ENCODE measurements around the gene PSMD7. TPM values are rescaled to one million over a fixed set of nuclear protein-coding genes. Genes with fewer than 3 reads are reported as not detected.
"Not testable (repeated sequence)": the region's sequence is repeated elsewhere in the genome, so short reads cannot be mapped to it uniquely, and the experiment has no call there.

Gene PSMD7
- total RNA-seq, 1 donor from 2014 or later, result 90.8 TPM

DNA sequence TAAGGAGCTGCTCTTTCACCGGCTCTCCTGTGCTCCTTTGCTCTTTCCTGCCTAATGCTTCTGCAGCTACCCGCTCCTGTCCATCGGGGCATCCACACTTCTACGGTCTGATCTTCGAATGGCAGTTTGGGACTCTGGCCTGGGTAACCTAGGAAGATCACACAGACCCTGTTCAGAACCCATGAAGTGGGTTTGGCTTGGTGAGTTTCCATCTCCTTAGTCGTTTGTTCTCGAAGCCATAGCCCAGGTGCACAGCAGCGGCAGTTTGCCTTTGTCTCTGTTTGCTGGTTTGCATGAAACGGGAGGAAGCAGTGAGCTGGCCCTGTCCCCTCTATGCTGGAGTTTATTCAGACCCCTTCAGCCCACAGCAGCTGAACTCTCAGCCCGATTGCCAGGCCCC is 29.0 kb downstream of the PSMD7 start:
- Histone ChIP-seq H3K36me3 (ENCODE audit: insufficient read depth, low read length) (no peaks in the 10 kb centered on the region), H3K4me1 (ENCODE audit: insufficient read depth, low read length) (no peaks in the 10 kb centered on the region), H4K20me1 (ENCODE audit: insufficient read depth, low read length) (no peaks in the 10 kb centered on the region), H3K4me3 (ENCODE audit: insufficient read depth, low read depth, low read length) (no peak overlapping the region), H3K4me2 (ENCODE audit: low read length) (no peak overlapping the region), H3K9ac (ENCODE audit: low read length) (no peak overlapping the region), H3K27ac (ENCODE audit: low read depth, low read length) (no peak overlapping the region), H3K79me2 (ENCODE audit: insufficient read depth, low read length) (no peaks in the 10 kb centered on the region), H3K27me3 (ENCODE audit: insufficient read depth, low read length) (no peaks in the 10 kb centered on the region), H3K9me3 (ENCODE audit: insufficient read depth, low read depth, low read length) (no peaks in the 10 kb centered on the region), H2AFZ (ENCODE audit: low read depth, low read length) (no peak overlapping the region)
- Mint-ChIP-seq H3K4me1 (ENCODE audit: low read depth, unreplicated experiment) (no peaks in the 10 kb centered on the region), H3K9me3 (ENCODE audit: unreplicated experiment) (no peaks in the 10 kb centered on the region), H3K4me3 (ENCODE audit: unreplicated experiment) (no peak overlapping the region), H3K27ac (ENCODE audit: unreplicated experiment) (no peak overlapping the region), H3K27me3 (ENCODE audit: low read depth, unreplicated experiment) (no peaks in the 10 kb centered on the region), H3K36me3 (ENCODE audit: low read depth, unreplicated experiment) (peaks cover 15% of the 10 kb centered on the region)
- FAIRE-seq (no peak), DNase-seq (ENCODE audit: low read depth) (no peak)
- TF ChIP-seq CTCF (IDR thresholded peaks at IDR 0.05; ENCODE audit: insufficient read depth, low read depth, low read length), result no peak
- TF ChIP-seq EZH2 (IDR thresholded peaks at IDR 0.05; ENCODE audit: insufficient read depth, low read length), result no peak

DNA sequence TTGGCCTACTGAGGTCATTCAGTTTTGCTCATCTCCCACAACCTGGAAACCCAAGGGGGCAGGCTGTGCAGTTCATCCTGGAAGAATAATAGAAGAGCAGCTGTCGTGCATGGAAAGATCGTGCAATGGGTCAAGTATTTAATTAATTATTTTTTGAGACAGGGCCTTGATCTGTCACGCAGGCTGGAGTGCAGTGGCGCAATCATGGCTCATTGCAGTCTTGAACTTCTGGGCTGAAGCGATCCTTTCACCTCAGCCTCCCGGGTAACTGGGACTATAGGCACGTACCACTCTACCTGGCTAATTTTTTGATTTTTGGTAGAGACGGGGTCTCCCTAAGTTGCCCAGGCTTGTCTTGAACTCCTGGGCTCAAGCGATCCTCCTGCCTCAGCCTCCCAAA is 31.7 kb downstream of the PSMD7 start:
- not testable (repeated sequence) for H3K4me1 ChIP-seq (ENCODE audit: insufficient read depth, low read length); H2AFZ ChIP-seq (ENCODE audit: low read depth, low read length); H3K27ac Mint-ChIP-seq (ENCODE audit: unreplicated experiment); H3K4me3 Mint-ChIP-seq (ENCODE audit: unreplicated experiment); H3K9me3 ChIP-seq (ENCODE audit: insufficient read depth, low read depth, low read length); H3K27me3 ChIP-seq (ENCODE audit: insufficient read depth, low read length); H3K4me2 ChIP-seq (ENCODE audit: low read length); DNase-seq (ENCODE audit: low read depth); H4K20me1 ChIP-seq (ENCODE audit: insufficient read depth, low read length); H3K9me3 Mint-ChIP-seq (ENCODE audit: unreplicated experiment); H3K4me3 ChIP-seq (ENCODE audit: insufficient read depth, low read depth, low read length); H3K27ac ChIP-seq (ENCODE audit: low read depth, low read length); H3K36me3 ChIP-seq (ENCODE audit: insufficient read depth, low read length); H3K9ac ChIP-seq (ENCODE audit: low read length); H3K79me2 ChIP-seq (ENCODE audit: insufficient read depth, low read length); H3K4me1 Mint-ChIP-seq (ENCODE audit: low read depth, unreplicated experiment); H3K27me3 Mint-ChIP-seq (ENCODE audit: low read depth, unreplicated experiment); FAIRE-seq
- peaks cover 25% of the 10 kb centered on the region for H3K36me3 Mint-ChIP-seq (ENCODE audit: low read depth, unreplicated experiment)

GRCh38 chr16:74332469-74332868 is 35.9 kb downstream of the PSMD7 start:
- H3K79me2 ChIP-seq (ENCODE audit: insufficient read depth, low read length); DNase-seq (ENCODE audit: low read depth); H3K27ac Mint-ChIP-seq (ENCODE audit: unreplicated experiment); H3K9ac ChIP-seq (ENCODE audit: low read length); H3K4me2 ChIP-seq (ENCODE audit: low read length); H4K20me1 ChIP-seq (ENCODE audit: insufficient read depth, low read length); H3K27me3 Mint-ChIP-seq (ENCODE audit: low read depth, unreplicated experiment); H3K27me3 ChIP-seq (ENCODE audit: insufficient read depth, low read length); FAIRE-seq; H3K27ac ChIP-seq (ENCODE audit: low read depth, low read length); H3K4me1 Mint-ChIP-seq (ENCODE audit: low read depth, unreplicated experiment); H3K4me3 ChIP-seq (ENCODE audit: insufficient read depth, low read depth, low read length); H3K9me3 ChIP-seq (ENCODE audit: insufficient read depth, low read depth, low read length); H3K4me1 ChIP-seq (ENCODE audit: insufficient read depth, low read length); H3K36me3 ChIP-seq (ENCODE audit: insufficient read depth, low read length); H2AFZ ChIP-seq (ENCODE audit: low read depth, low read length); H3K9me3 Mint-ChIP-seq (ENCODE audit: unreplicated experiment); H3K4me3 Mint-ChIP-seq (ENCODE audit: unreplicated experiment): not testable (repeated sequence)
- H3K36me3 Mint-ChIP-seq (ENCODE audit: low read depth, unreplicated experiment), result peaks cover 27% of the 10 kb centered on the region

GRCh38 chr16:74337506-74337905 is 40.9 kb downstream of the PSMD7 start:
- FAIRE-seq; H3K27ac ChIP-seq (ENCODE audit: low read depth, low read length); H3K4me3 Mint-ChIP-seq (ENCODE audit: unreplicated experiment): not testable (repeated sequence)

GRCh38 chr16:74339226-74339625 is 42.6 kb downstream of the PSMD7 start:
- peaks cover 15% of the 10 kb centered on the region for H3K36me3 Mint-ChIP-seq (ENCODE audit: low read depth, unreplicated experiment)
- not testable (repeated sequence) for H3K4me1 Mint-ChIP-seq (ENCODE audit: low read depth, unreplicated experiment); H3K27ac ChIP-seq (ENCODE audit: low read depth, low read length); H3K27me3 ChIP-seq (ENCODE audit: insufficient read depth, low read length); H2AFZ ChIP-seq (ENCODE audit: low read depth, low read length); H3K4me3 ChIP-seq (ENCODE audit: insufficient read depth, low read depth, low read length); H3K79me2 ChIP-seq (ENCODE audit: insufficient read depth, low read length); H3K4me2 ChIP-seq (ENCODE audit: low read length); H3K27me3 Mint-ChIP-seq (ENCODE audit: low read depth, unreplicated experiment); H3K9me3 Mint-ChIP-seq (ENCODE audit: unreplicated experiment); H4K20me1 ChIP-seq (ENCODE audit: insufficient read depth, low read length); H3K9ac ChIP-seq (ENCODE audit: low read length); H3K4me1 ChIP-seq (ENCODE audit: insufficient read depth, low read length); H3K36me3 ChIP-seq (ENCODE audit: insufficient read depth, low read length); FAIRE-seq; DNase-seq (ENCODE audit: low read depth); H3K27ac Mint-ChIP-seq (ENCODE audit: unreplicated experiment); H3K9me3 ChIP-seq (ENCODE audit: insufficient read depth, low read depth, low read length); H3K4me3 Mint-ChIP-seq (ENCODE audit: unreplicated experiment)

More at GRCh38 chr16:74337506-74337905, 40.9 kb downstream of the PSMD7 start:
- not testable (repeated sequence) for H3K9me3 ChIP-seq (ENCODE audit: insufficient read depth, low read depth, low read length); H3K36me3 ChIP-seq (ENCODE audit: insufficient read depth, low read length); H2AFZ ChIP-seq (ENCODE audit: low read depth, low read length); H3K4me1 Mint-ChIP-seq (ENCODE audit: low read depth, unreplicated experiment); H3K4me3 ChIP-seq (ENCODE audit: insufficient read depth, low read depth, low read length); H3K27ac Mint-ChIP-seq (ENCODE audit: unreplicated experiment); H3K4me1 ChIP-seq (ENCODE audit: insufficient read depth, low read length); H3K4me2 ChIP-seq (ENCODE audit: low read length); H4K20me1 ChIP-seq (ENCODE audit: insufficient read depth, low read length); H3K27me3 ChIP-seq (ENCODE audit: insufficient read depth, low read length); DNase-seq (ENCODE audit: low read depth); H3K79me2 ChIP-seq (ENCODE audit: insufficient read depth, low read length); H3K27me3 Mint-ChIP-seq (ENCODE audit: low read depth, unreplicated experiment); H3K9ac ChIP-seq (ENCODE audit: low read length); H3K9me3 Mint-ChIP-seq (ENCODE audit: unreplicated experiment)
- peaks cover 17% of the 10 kb centered on the region for H3K36me3 Mint-ChIP-seq (ENCODE audit: low read depth, unreplicated experiment)
